HG03354 (cell line): Measurements from ENCODE around the gene XIAP.
"Not testable (repeated sequence)": the region's sequence is repeated elsewhere in the genome, so short reads cannot be mapped to it uniquely, and the experiment has no call there.

Experiments
- ATAC-seq: cut with Tn5 transposase; IDR thresholded peaks from one replicate; pipeline ENCODE4 v1.9.1; 2021; ENCODE audit warnings: mild to moderate bottlenecking; ENCODE audit not compliant: unreplicated experiment, poor library complexity, severe bottlenecking

The XIAP gene

GRCh38 chrX:123871309-123871708 lies 11.5 kb downstream of the XIAP start:
- peak; percentile 64 for ATAC-seq

- ATAC-seq, result no peak
Observed at GRCh38 chrX:123873956-123874355, 14.1 kb downstream of the XIAP start.

GRCh38 chrX:123876177-123876576 lies 16.3 kb downstream of the XIAP start:
- ATAC-seq, result no peak

- ATAC-seq, result no peak
Observed at GRCh38 chrX:123876844-123877243, 17.0 kb downstream of the XIAP start.

- ATAC-seq, result peak; percentile 91
Observed at GRCh38 chrX:123878252-123878721, 18.4 kb downstream of the XIAP start.

GRCh38 chrX:123881330-123881729 lies 21.5 kb downstream of the XIAP start:
- ATAC-seq, result no peak

- ATAC-seq, result no peak
Observed at GRCh38 chrX:123882391-123882790, 22.5 kb downstream of the XIAP start.

- no peak for ATAC-seq
Observed at GRCh38 chrX:123884809-123885408, 25.1 kb downstream of the XIAP start.

- no peak for ATAC-seq
Observed at GRCh38 chrX:123899701-123900100, 39.8 kb downstream of the XIAP start.

GRCh38 chrX:123903261-123903660 lies 43.4 kb downstream of the XIAP start:
- not testable (repeated sequence) for ATAC-seq

- ATAC-seq, result no peak
Observed at GRCh38 chrX:123905332-123905731, 45.5 kb downstream of the XIAP start.

GRCh38 chrX:123906557-123907316 lies 46.9 kb downstream of the XIAP start:
- ATAC-seq, result no peak

- ATAC-seq, result no peak
Observed at GRCh38 chrX:123909523-123909922, 49.7 kb downstream of the XIAP start.

GRCh38 chrX:123917069-123917468 lies 57.2 kb downstream of the XIAP start:
- ATAC-seq, result no peak

- ATAC-seq, result no peak
Observed at GRCh38 chrX:123918106-123918721, 58.4 kb downstream of the XIAP start.

- ATAC-seq, result no peak
Observed at GRCh38 chrX:123920105-123920785, 60.4 kb downstream of the XIAP start.

- no peak for ATAC-seq
Observed at GRCh38 chrX:123923211-123923610, 63.4 kb downstream of the XIAP start.

- no peak for ATAC-seq
Observed at GRCh38 chrX:123924186-123924585, 64.3 kb downstream of the XIAP start.

- ATAC-seq, result no peak
Observed at GRCh38 chrX:123927845-123928244, 68.0 kb downstream of the XIAP start.

GRCh38 chrX:123932055-123932454 lies 72.2 kb downstream of the XIAP start:
- ATAC-seq, result not testable (repeated sequence)
